ENCODE data around the gene EEF2.

EEF2 gene

GRCh38 chr19:3984584-3984907 lies 717 bp downstream of the EEF2 start:
- DNase-seq (ENCODE audit: low read depth), result no peak

DNA sequence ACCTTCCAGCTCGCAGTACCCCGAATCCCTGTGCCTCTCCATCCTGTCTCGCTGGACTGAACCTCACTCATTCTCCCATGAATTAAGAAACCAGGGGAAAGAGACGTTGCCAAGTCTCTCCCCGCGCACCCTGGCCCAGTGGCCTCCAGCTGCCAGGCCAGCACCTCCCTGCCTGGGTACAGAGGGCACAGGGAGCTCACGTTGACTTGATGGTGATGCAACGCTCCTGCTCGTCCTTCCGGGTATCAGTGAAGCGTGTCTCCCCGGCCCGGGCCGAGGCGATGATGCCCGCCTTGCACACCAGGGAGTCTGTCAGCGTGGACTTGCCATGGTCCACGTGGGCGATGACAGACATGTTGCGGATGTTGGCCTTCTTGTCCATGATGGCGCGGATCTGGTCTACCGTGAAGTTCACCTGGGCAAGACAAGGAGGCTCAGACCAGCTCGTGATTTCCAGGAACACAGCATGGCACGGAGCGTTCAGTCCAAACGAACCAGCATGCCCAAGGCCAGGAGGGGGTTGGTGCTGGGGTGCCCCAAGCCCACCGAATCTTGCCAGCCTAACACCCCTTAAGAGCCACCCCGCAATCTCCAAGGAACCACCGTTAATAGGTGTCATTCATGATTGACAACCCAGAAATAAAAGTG lies 1.2 kb downstream of the EEF2 start:
- no peak for DNase-seq (ENCODE audit: low read depth)

DNA sequence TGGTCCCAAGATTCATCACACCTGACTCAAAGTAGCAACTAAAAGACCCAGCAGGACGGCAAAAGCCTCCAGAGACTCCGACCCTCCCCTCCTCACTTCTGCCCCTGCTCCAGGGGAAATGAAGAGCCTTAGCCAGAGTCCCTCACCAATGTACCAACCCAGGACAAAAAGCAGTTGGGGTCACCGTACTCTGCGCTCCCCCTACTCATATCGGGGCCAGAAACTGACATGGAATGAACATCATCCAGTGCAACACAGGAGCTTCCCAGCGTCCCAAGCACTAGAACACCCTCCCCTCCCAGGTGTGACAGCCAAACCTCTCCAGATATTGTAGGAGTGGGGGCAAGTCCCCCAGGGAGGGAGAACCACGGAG lies 1.7 kb downstream of the EEF2 start:
- DNase-seq (ENCODE audit: low read depth), result no peak

DNA sequence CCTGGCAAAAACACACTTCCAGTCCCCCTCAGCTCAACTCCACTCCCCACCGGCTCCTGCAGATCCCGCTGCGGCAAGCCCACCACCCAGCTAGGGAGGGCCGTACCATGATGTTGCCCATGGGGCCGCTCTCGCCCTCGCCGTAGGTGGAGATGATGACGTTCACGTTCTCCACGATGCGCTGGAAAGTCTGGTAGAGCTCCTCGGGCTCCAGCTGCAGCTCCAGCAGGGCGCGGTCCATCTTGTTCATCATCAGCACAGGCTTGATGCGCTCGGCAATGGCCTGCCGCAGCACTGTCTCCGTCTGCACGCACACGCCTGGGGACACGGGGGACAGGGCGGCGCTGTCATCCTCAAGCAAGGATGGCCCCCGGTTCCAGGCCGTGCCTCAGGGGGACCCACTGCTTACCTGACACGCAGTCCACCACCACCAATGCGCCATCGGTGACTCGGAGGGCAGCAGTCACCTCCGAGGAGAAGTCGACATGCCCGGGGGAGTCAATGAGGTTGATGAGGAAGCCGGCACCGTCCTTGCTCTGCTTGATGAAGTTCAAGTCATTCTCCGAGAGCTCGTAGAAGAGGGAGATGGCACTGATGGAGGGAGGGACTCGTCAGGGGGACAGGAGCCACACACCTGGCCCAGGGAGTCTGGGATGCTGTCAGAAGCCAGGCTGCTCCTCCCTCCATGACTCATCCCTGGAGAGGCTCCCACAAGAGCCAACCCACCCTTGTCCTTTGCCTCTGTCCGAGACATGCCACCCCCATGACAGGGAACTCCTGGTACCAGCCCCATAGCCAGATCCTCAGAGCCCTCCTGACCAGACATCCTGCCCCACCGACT lies 2.3 kb downstream of the EEF2 start:
- no peak for DNase-seq (ENCODE audit: low read depth)

DNA sequence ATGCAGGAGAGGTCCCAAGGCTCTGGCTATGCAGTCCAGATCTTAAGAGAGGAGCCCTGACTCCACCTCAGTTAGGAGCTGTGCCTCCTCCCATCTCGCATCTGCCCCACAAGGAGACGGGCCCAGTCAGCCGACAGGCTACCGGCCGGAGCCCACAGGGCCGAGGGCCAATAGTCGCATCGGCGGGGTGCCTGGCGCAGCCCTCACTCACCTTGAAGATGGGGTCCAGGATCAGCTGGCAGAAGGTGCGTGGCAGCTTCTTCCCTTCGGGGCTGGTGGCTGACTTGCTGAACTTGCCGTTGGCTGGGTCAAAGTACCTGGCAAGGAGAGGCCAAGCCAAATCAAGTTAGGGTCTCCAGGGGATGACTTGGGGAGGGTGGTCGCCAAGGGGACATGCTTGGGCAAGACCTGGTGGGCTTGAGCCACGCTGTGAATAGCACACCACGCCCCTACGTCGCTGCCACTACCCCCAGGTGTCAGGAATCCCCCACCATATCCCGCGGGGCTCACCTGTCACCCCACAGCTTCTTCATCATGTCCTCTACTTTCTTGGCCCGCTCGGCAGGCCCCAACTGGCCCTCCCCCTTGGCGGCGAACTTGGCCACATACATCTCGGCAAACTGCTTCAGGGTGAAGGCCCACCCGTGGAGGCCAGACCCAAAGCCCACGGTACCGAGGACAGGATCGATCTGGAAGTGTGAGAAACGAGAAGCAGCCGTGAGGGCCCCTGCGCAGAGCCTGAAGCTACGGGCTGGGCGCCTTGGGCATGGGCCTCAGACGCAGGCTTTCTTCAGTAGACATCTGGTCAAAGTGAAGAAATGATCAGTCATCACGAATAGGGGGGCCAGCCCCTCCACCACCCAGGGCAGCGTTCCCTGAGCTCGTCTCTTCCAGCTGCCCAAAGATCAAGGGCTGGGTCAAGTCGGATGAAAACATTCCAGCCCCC lies 3.3 kb downstream of the EEF2 start:
- no peak for DNase-seq (ENCODE audit: low read depth)

GRCh38 chr19:3981373-3981735 lies 3.9 kb downstream of the EEF2 start:
- DNase-seq (ENCODE audit: low read depth), result no peak

DNA sequence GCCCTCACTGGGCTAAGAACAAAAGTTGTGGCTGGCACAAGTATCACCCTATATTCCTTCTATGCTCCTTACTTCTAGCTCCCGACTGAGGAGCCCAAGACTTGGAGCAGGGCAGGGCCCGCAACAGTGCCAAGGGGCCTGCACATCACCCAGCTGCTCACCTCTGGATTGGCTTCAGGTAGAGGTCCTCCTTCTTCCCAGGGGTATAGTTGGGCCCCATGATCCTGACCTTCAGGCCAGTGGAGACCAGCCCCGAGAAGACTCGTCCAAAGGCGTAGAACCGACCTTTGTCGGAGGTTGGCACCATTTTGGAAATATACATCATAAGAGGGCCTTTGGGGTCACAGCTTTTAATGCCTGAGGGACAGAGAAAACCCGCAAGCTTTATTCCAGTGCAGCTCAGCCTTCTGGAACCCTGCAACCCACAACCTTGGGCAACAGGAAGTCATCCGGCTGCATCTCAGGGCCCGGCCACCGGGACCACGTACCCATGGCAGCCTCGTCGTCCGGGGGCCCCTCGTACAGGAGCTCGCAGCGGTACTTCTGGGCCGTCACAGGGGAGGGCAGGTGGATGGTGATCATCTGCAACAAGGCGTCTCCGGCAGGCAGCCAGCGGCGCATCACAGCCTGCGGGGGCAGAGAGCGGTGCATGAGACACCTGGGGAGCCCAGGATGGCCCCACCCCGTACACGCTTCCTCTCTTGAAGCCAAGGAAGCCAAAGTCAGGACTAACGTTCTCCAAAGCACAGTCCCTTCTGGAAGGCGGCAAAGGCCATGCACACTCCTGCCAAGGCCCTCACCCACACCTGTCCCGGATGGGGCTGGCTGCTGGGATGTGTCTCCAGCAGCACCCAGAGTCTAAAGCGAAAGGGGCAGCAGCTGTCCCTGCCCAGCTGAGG lies 4.7 kb downstream of the EEF2 start:
- no peak for DNase-seq (ENCODE audit: low read depth)

- no peak for DNase-seq (ENCODE audit: low read depth)
These were observed 5.5 kb downstream of the EEF2 start for GRCh38 chr19:3979674-3980352.

DNA sequence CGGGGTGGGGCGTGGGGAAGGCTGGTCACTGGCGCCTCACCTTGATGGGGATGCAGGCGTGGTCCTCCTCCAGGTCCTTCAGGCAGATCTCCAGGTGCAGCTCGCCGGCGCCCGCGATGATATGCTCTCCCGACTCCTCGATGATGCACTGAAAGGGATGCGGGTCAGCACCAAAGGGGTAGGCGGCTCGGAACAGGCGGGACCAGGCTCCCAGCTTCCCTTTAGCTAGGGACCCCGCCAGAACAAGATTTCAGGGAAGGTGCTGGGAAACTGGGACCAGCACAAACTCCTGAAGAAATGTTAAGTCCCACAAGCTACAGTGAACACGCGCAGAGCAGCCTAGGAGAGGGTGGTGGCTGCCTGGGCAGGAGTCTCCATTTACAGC lies 6.0 kb downstream of the EEF2 start:
- no peak for DNase-seq (ENCODE audit: low read depth)

- DNase-seq (ENCODE audit: low read depth), result no peak
These were observed 7.1 kb downstream of the EEF2 start for GRCh38 chr19:3978145-3978544.

GRCh38 chr19:3977242-3978143 lies 7.8 kb downstream of the EEF2 start:
- DNase-seq (ENCODE audit: low read depth), result no peak

DNA sequence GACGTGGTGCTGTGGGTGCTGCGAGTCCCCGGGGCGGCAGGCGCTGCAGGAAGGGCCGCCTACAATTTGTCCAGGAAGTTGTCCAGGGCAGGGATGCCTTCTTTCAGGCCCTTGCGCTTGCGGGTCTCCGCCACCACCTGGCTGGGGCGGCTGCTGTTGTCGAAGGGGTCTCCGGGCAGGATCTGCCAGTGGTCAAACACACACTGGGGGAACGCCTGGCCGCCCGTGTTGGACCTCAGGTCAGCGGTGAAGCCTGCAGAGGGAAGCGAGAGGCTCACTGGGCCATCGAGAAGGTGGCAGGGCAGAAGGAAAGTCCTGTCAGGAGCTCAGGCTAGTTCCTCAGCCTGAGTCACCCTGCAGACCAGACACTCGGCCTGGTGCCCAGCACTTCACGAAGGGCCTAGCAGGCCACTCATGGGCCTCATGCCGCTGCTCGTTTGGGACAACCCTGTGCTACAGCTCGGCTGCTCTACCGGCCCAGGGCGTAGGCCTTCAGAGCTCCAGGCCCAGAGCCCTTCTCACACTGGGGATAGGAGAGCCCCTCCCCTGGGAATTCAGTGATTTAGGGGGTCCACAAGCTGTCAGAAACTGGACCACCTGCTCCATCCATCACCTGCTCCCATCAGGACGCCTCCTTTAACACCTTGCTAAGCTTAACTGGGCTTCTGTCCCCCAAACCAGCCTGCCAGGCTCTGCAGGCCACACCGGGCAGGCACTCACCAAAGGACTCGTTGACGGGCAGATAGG lies 8.6 kb downstream of the EEF2 start:
- no peak for DNase-seq (ENCODE audit: low read depth)

GRCh38 chr19:3975637-3976087 lies 9.6 kb downstream of the EEF2 start:
- DNase-seq (ENCODE audit: low read depth), result no peak

- DNase-seq (ENCODE audit: low read depth), result no peak
These were observed 10.1 kb downstream of the EEF2 start for GRCh38 chr19:3975144-3975543.

DNA sequence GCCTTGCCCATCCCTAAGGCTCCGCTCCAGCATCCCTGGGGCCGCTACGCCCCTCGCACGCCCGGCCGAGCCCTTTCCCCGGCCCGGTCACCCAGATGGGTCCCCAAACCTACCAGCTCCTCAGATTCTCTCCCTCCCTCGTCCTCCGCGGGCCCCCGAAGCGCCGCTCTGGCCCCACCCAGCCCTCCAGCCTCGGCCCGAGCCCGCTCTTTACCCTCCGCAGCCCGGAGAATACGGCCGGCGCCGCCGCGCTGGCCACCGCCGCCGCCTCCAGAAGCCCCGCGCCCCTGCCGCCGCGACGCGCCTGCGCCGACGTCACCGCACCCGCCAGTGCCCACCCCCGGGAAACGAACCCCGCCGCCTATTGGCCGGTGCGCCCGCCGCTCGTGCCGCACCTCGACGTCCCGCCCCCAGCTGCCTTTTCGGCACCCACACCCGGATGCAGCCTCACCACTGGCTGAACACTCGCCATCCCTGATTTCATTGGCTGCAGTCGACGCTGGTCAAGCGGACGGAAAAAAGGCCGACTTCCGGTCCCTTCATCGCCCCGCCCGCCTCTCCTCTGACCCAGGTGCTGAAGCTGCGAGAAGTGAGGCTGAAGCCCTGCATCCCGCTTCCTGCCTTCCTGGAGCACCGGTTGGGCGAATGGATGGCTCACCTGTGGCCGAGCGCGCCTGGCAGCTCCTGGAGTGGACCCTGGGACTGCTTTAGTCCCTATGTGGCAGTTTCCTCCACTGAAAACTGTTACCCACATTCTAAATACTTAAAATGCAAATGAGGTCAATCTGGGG lies 14.3 kb downstream of the EEF2 start, which contains the start of gene DAPK3:
TSS of gene DAPK3 (minus strand) at position 292 of the 791 bp plus-strand sequence. CDS start 1,364 bp downstream, outside the sequence.
- peak; percentile 84 for DNase-seq (ENCODE audit: low read depth)

- DNase-seq (ENCODE audit: low read depth), result no peak
These were observed 14.9 kb downstream of the EEF2 start for GRCh38 chr19:3970313-3970807.

DNA sequence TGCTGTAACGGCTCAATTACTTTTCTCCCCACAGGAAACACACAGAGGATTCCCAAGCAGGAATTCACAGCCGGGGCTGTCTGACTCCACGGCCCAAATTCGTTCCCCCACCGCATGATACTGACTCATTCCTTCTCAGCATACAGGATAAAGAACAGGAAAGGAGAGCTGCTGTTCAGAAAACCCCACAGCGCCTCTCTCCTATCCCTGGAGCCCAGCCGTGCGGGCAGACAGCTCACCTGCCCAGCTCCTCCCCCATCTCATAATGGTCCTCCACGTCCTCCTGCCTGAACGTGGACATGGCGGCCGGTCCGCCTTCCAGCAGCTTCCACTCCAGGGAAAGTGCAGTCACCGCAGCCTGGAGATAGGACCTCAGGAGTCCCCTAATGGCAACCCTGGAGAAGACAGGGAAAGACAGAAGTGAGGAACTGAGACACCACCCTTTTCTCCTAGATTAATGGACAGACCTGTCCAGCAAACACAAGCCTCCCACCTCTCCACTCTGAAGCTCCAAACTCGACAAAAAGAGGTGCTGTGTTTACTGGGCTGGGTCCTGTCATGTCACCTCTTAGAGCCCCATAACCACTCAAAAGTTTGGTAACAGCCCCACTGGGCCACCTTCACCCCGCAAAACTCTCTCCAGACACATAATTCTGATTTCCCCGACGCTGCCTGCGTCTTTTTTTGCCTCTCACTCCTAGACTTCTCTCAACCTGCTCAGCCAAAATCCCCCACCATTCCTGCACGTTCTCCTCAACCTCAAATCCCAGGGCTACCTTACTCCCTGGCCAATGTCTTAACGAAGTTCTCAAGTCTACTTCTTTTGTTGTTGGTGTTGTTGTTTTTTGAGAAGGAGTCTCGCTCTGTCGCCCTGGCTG lies 15.6 kb downstream of the EEF2 start:
- DNase-seq (ENCODE audit: low read depth), result no peak
